ENCODE results near the gene GID8. TPM values are rescaled to one million over a fixed set of nuclear protein-coding genes. Genes with fewer than 3 reads are reported as not detected.

Gene GID8
- total RNA-seq, 2 experiments from 2014 or later = 39.2 to 42.2 TPM

DNA sequence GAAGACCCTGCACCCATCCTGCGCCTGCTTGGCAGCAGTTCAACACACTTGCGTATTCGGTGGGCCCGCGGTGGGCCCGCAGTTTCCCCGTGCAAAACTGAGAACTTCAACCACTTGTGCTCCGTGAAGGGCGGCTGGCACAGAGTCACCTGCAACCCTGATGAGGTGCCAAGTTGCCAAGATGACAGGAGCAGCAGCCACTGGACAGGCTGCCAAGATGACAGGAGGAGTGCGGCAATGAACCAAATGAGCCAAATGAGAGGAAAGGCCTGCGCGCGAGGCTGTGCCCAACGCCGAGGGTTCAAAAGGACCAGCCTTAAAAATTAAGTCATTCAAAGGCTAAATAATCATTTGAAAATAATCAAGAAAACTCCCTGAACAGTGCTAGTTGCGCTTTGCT, 31.7 kb upstream of the GID8 start:
- ChIA-PET POLR2A (interaction anchor here (6.4 kb wide), 1 partner anchor 13 kb away, joined by 50 read pairs; no protein-coding TSS in a partner anchor), CTCF (interaction anchor here (1.2 to 3.5 kb wide), 3 partner anchors 13 to 103 kb away, joined by 3 to 104 read pairs (median 3); no protein-coding TSS in a partner anchor)
- DNase-seq (no peak), ATAC-seq (no peak)
- Mint-ChIP-seq H3K4me3 (no peak overlapping the region), H3K27ac (no peak overlapping the region), H3K4me1 (ENCODE audit: low read depth) (peaks cover 28% of the 10 kb centered on the region), H3K36me3 (ENCODE audit: low read depth) (peaks cover 71% of the 10 kb centered on the region), H3K9me3 (no peaks in the 10 kb centered on the region), H3K27me3 (no peaks in the 10 kb centered on the region)
- TF ChIP-seq, protein P1, sequence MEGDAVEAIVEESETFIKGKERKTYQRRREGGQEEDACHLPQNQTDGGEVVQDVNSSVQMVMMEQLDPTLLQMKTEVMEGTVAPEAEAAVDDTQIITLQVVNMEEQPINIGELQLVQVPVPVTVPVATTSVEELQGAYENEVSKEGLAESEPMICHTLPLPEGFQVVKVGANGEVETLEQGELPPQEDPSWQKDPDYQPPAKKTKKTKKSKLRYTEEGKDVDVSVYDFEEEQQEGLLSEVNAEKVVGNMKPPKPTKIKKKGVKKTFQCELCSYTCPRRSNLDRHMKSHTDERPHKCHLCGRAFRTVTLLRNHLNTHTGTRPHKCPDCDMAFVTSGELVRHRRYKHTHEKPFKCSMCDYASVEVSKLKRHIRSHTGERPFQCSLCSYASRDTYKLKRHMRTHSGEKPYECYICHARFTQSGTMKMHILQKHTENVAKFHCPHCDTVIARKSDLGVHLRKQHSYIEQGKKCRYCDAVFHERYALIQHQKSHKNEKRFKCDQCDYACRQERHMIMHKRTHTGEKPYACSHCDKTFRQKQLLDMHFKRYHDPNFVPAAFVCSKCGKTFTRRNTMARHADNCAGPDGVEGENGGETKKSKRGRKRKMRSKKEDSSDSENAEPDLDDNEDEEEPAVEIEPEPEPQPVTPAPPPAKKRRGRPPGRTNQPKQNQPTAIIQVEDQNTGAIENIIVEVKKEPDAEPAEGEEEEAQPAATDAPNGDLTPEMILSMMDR (IDR thresholded peaks at IDR 0.05) = no peak
- intact Hi-C loops (cut with micrococcal nuclease) = loop anchor here (10.0 kb wide), 1 partner anchor 49 kb away; the partner anchor contains the start of gene SLC17A9

DNA sequence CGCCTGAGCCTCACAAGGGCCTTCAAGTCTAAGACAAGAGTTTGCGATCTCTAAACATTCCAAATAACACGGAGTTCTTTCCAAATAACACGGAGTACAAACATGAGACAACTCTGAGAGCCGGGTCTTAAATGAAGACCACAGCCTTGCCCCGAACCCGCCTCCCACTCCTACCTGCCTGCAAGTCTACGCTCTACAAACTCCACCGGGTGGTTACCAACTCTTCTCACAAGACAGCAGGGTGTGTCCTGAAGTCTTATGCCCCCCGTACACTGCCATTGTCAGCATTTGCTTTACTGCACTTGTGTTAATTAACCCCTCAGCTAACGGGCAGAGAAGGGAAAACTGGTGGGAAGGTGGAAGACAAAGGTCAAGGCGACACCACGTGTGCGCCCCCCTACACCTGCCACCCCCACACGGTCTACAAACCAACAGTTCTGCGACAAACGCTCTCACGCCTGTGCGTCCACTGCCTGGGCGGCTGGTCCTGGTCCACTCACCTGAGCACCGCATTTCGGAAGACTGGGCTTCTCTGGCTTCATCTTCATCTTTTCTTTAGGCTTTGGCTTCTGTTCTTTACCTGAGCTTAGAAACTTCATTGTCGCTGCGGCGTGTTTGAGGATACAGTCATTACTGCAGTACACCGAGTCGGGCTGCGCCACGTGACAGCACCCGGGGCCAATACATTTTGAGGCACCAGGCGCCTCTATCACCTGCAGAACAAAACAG, 31.1 kb upstream of the GID8 start:
- POLR2A ChIA-PET = interaction anchor here (0.7 to 6.4 kb wide), 2 partner anchors 12 to 53 kb away, joined by 3 to 50 read pairs; no protein-coding TSS in a partner anchor
- no peak overlapping the region for H3K4me3 Mint-ChIP-seq
- H3K4me1 Mint-ChIP-seq (ENCODE audit: low read depth) = peaks cover 28% of the 10 kb centered on the region
- no peaks in the 10 kb centered on the region for H3K27me3 Mint-ChIP-seq
- no peak for ATAC-seq
- intact Hi-C loops (cut with micrococcal nuclease) = loop anchor here (10.0 kb wide), 1 partner anchor 48 kb away; the partner anchor contains the start of gene SLC17A9
- peak overlapping the region; percentile 37 for H3K27ac Mint-ChIP-seq
- CTCF ChIA-PET = interaction anchor here (0.7 to 3.5 kb wide), 17 partner anchors 9 to 126 kb away, joined by 3 to 104 read pairs (median 13); partner anchors contain the start of gene GID8
- TF ChIP-seq, protein P1 (IDR thresholded peaks at IDR 0.05) = no peak
- H3K9me3 Mint-ChIP-seq = no peaks in the 10 kb centered on the region
- peaks cover 73% of the 10 kb centered on the region for H3K36me3 Mint-ChIP-seq (ENCODE audit: low read depth)
- no peak for DNase-seq

DNA sequence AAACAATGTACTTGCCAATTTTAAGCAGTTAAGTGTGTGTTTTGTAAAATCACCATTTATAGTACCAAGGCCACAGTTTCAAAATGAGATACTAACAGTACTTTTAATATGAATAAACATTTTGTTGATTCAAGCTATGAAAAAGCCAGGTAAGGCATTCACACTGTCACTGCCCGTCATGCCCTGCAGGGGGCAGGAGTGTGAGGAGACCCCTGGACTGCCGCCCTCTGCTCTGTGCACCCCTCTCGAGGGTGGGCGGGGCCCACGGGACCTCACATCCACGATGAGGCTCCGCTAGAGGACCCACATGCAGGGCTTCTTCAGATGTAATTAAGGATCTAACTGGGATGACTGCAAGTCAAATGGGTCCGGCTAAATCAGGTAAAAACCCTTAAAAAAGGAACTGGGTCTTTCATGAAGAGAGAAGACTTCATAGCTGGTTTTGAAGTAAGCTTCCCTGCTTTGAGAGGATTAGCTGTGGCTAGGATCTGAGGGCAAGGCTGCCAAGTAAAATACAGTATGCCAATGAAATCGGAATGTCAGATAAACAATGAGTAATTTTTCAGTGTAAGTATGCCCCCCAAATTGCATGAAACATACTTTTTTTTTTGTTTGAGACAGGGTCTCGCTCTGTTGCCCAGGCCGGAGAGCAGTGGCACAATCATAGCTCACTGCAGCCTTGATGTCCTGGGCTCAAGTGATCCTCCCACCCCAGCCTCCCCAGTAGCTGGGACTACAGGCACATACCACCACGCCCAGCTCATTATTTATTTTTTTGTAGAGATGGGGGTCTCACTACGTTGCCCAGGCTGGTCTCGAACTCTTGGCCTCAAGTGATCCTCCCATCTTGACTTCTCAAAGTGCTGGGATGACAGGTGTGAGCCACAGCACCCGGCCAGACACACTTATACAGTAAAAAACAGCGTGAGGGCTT, 30.3 kb upstream of the GID8 start:
- no peaks in the 10 kb centered on the region for H3K27me3 Mint-ChIP-seq
- DNase-seq (peak; percentile 68), ATAC-seq (peak; percentile 89)
- peak overlapping the region; percentile 73 for H3K27ac Mint-ChIP-seq
- no peak overlapping the region for H3K4me3 Mint-ChIP-seq
- TF ChIP-seq, protein P1 (IDR thresholded peaks at IDR 0.05) = peak; percentile 71
- peaks cover 73% of the 10 kb centered on the region for H3K36me3 Mint-ChIP-seq (ENCODE audit: low read depth)
- POLR2A ChIA-PET = interaction anchor here (0.7 to 6.4 kb wide), 4 partner anchors 12 to 54 kb away, joined by 3 to 50 read pairs (median 3); no protein-coding TSS in a partner anchor
- intact Hi-C loops (cut with micrococcal nuclease) = loop anchor here (10.0 kb wide), 1 partner anchor 47 kb away; the partner anchor contains the start of gene SLC17A9
- CTCF ChIA-PET = interaction anchor here (0.6 to 3.5 kb wide), 23 partner anchors 9 to 126 kb away, joined by 3 to 104 read pairs (median 5); partner anchors contain the start of gene GID8
- H3K9me3 Mint-ChIP-seq = no peaks in the 10 kb centered on the region
- H3K4me1 Mint-ChIP-seq (ENCODE audit: low read depth) = peaks cover 28% of the 10 kb centered on the region

DNA sequence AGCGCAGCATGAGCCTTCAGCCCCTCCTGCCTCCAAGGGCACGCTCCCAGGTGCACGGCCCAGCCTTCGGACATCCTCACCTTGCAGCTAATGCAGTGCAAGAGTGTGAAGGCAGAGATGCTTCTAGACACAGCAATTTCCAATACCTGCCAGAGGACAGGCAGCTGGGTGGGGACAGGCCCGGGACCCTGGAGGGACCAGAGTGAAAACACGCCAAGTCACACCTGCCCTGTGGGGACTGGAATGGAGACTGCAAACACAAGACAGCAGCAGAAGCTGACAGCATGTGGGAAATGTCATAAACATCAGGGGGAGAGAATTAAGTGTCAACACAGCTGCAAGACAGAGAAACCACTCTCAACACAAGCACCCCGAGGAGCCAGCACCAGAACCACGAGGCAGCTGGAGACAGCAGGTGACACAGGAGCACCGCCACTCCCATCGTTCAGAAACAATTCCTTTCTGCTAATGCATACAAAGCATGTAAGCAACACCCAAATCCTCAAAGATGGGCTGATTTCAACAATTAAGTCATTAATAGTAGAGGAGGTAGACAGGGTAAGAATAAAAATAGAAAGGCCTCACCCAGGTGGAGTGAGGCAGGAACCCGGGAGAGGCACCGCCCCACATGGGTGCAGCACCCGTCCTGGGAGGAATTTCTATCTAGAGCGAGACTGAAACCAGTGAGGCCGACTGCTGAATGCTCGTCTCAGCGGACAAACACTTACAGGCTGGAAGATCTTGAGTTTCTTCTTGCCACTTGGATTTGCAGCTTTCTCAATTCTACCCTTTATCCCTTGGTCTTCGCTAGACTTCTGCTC, 28.8 kb upstream of the GID8 start:
- intact Hi-C loops (cut with micrococcal nuclease) = loop anchor here (10.0 kb wide), 1 partner anchor 46 kb away; the partner anchor contains the start of gene SLC17A9
- Mint-ChIP-seq H3K36me3 (ENCODE audit: low read depth) (peaks cover 71% of the 10 kb centered on the region), H3K4me3 (no peak overlapping the region), H3K27ac (peak overlapping the region; percentile 4), H3K9me3 (no peaks in the 10 kb centered on the region), H3K27me3 (no peaks in the 10 kb centered on the region), H3K4me1 (ENCODE audit: low read depth) (peaks cover 28% of the 10 kb centered on the region)
- ChIA-PET POLR2A (interaction anchor here (1.2 to 6.4 kb wide), 3 partner anchors 10 to 30 kb away, joined by 3 to 50 read pairs (median 5); no protein-coding TSS in a partner anchor), CTCF (interaction anchor here (1.1 to 3.5 kb wide), 4 partner anchors 10 to 19 kb away, joined by 3 to 104 read pairs (median 12); no protein-coding TSS in a partner anchor)
- TF ChIP-seq, protein P1 (IDR thresholded peaks at IDR 0.05) = no peak
- ATAC-seq (no peak), DNase-seq (no peak)
